Activated CD8-positive, alpha-beta T cell treated with anti-CD3 and anti-CD28 coated beads, Interleukin-2, amount 10 ng/mL, durations not matched to agents 7 days and 5 days (primary cell): Measurements from ENCODE around the gene ASCL2. TPM values are rescaled to one million over a fixed set of nuclear protein-coding genes. Genes with fewer than 3 reads are reported as not detected.

Experiments used
- ATAC-seq: fragments of 150-1000 bp; cut with Tn5 transposase; one replicate; pipeline ENCODE4 v1.10.0; 2021; ENCODE audit warnings: moderate library complexity
- CTCF ChIA-PET: fragments of 350-600 bp; sonication (Branson Sonifier 250); formaldehyde crosslinking; loops from one replicate; lab custom pipeline; 2021; ENCODE audit warnings: antibody characterized with exemption; lab: Charles Lee
- POLR2A ChIA-PET: fragments of 350-600 bp; sonication (Branson Sonifier 250); formaldehyde crosslinking; loops from one replicate; lab custom pipeline; 2021; ENCODE audit warnings: antibody characterized with exemption; lab: Charles Lee
- DNase-seq: peaks from one replicate; pipeline ENCODE4 v3.0.0-alpha.2; 2020
- H3K27ac Mint-ChIP-seq: one replicate; pipeline ENCODE4 v1.8.0; 2021; ENCODE audit warnings: mild to moderate bottlenecking, mixed read lengths
- H3K27me3 Mint-ChIP-seq: one replicate; pipeline ENCODE4 v1.8.0; 2021; ENCODE audit warnings: low read depth, mixed read lengths
- H3K36me3 Mint-ChIP-seq: one replicate; pipeline ENCODE4 v1.8.0; 2021; ENCODE audit warnings: low read depth, mixed read lengths
- H3K4me1 Mint-ChIP-seq: one replicate; pipeline ENCODE4 v1.8.0; 2021; ENCODE audit warnings: low read depth, mixed read lengths
- H3K4me3 Mint-ChIP-seq: one replicate; pipeline ENCODE4 v1.8.0; 2021; ENCODE audit warnings: mild to moderate bottlenecking, mixed read lengths
- H3K9me3 Mint-ChIP-seq: one replicate; pipeline ENCODE4 v1.8.0; 2022; ENCODE audit warnings: mixed read lengths; ENCODE audit not compliant: insufficient read depth
- total RNA-seq, 2 experiments: library from RNA; stranded (reverse); gene quantifications; one replicate each; pipeline ENCODE4 v1.2.3, GENCODE V29; 2021

The ASCL2 gene
- under 1 TPM; 0.13 to 0.53 TPM for total RNA-seq

- no peaks in the 10 kb centered on the region for H3K9me3 Mint-ChIP-seq
- ChIA-PET POLR2A (no interaction called here), CTCF (interaction anchor here (1.0 kb wide), 1 partner anchor 34 kb away, joined by 6 read pairs; no protein-coding TSS in a partner anchor)
- no peak within 1 kb of the TSS for H3K27ac Mint-ChIP-seq
- peaks cover 33% of the 10 kb centered on the region for H3K4me1 Mint-ChIP-seq
- no peak for DNase-seq
- ATAC-seq = no peak
- H3K27me3 Mint-ChIP-seq = peaks cover 32% of the 10 kb centered on the region
- no peaks in the 10 kb centered on the region for H3K36me3 Mint-ChIP-seq
- peak within 1 kb of the TSS; percentile 49 for H3K4me3 Mint-ChIP-seq
Measured at GRCh38 chr11:2270322-2271076, at the start of gene ASCL2. ASCL2 (minus strand) TSS chr11:2270588; CDS start chr11:2270332, 256 bp downstream.

DNA sequence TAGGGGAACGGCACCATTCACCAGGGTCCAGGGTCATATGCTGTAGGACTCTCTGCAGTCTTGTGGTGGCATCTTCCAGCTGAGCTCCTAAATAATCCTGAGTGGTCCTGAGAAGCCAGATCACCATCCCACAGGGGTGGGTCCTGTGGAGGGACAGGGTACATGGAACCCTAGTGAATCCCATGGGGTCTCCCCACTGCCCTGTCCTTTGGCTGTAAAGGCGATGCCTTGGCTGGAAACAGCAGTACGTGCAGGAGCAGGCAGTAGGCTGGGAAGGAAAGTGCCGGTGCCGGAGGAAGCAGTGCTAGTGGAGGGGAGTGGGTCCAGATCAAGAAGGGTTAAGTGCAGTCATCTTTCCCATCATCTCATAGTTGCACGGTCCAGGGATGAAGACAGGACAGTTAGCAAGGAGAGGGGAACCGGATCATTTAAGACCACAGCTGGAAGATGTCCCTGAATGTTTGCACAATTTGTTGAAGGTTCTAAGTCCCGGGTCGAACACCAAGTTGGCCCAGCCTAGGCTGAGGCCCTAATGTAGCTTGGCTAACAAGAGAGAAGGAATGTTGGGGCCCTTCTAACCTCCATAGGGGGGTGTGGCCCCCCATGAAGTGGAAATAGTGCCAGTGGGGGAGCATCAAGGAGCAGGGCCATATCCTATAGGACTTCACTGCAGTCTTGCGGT is 49.5 kb upstream of the ASCL2 start:
- H3K27ac Mint-ChIP-seq = no peak overlapping the region
- H3K36me3 Mint-ChIP-seq = no peaks in the 10 kb centered on the region
- H3K27me3 Mint-ChIP-seq = peaks cover 29% of the 10 kb centered on the region
- no peaks in the 10 kb centered on the region for H3K4me1 Mint-ChIP-seq
- ChIA-PET CTCF (interaction anchor here (0.9 kb wide), 1 partner anchor 15 kb away, joined by 3 read pairs; no protein-coding TSS in a partner anchor), POLR2A (no interaction called here)
- no peak overlapping the region for H3K4me3 Mint-ChIP-seq
- no peak for ATAC-seq
- no peaks in the 10 kb centered on the region for H3K9me3 Mint-ChIP-seq
- no peak for DNase-seq

GRCh38 chr11:2318707-2319106 is 48.3 kb upstream of the ASCL2 start:
- no peak overlapping the region for H3K4me3 Mint-ChIP-seq
- ChIA-PET CTCF (interaction anchor here (2.5 kb wide), 1 partner anchor 13 kb away, joined by 14 read pairs; no protein-coding TSS in a partner anchor), POLR2A (interaction anchor here (0.9 kb wide), 1 partner anchor 9 kb away, joined by 4 read pairs; no protein-coding TSS in a partner anchor)
- H3K36me3 Mint-ChIP-seq = no peaks in the 10 kb centered on the region
- no peaks in the 10 kb centered on the region for H3K4me1 Mint-ChIP-seq
- ATAC-seq = no peak
- DNase-seq = no peak
- H3K9me3 Mint-ChIP-seq = no peaks in the 10 kb centered on the region
- no peak overlapping the region for H3K27ac Mint-ChIP-seq
- peaks cover 25% of the 10 kb centered on the region for H3K27me3 Mint-ChIP-seq

DNA sequence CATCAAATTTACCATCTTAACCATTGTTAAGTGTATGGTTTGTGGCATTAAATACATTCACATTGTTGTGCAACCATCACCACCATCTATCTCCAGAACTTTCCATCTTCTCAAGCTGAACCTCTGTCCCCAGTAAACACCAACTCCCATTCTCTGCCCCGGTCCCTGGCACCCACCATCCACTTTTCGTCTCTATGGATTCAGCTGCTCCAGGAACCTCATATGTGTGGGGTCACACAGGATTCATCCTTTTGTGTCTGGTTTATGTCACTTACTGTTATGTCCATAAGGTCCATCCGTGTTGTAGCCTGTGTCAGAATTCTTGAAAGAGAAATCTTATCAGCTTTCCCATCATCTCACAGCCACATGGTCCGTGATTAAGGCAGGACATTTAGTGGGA is 47.7 kb upstream of the ASCL2 start:
- CTCF ChIA-PET = interaction anchor here (2.5 kb wide), 1 partner anchor 12 kb away, joined by 14 read pairs; no protein-coding TSS in a partner anchor
- DNase-seq (no peak), ATAC-seq (no peak)

DNA sequence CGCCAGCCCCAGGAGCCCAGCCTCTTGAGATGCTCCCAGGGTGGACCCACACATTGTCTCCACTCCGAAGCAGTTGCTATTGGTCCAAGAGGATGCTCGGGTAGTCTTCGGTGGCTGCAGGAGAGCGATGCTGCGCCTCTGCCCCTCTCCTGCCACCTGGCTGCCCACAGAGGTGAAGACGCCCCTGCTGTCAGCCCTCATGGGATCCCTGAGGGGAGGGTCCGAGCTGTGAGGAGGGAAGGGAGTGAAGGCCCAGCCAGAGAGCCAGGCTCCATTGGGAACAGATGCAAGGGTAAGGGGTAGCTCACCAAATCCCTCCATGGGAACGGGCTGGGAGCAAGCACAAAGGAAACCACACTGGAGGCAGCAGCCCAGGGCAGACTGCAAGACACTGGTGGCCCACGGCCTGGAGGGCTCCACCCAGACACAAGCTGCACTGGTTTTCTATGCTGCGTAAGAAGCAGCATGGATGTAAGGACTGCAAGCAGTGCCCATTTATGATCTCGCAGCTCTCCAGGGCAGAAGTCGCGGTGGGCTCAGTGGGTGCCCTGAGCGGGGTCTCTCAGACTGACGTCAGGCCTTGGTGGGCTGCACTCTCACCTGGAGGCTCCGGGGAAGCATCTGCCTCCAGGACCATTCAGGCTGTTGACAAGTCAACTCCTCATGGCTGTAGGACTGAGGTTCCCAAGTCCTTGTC is 47.1 kb upstream of the ASCL2 start:
- Mint-ChIP-seq H3K9me3 (no peaks in the 10 kb centered on the region), H3K4me3 (no peak overlapping the region), H3K36me3 (no peaks in the 10 kb centered on the region), H3K4me1 (no peaks in the 10 kb centered on the region), H3K27ac (no peak overlapping the region), H3K27me3 (peaks cover 13% of the 10 kb centered on the region)
- no peak for DNase-seq
- ChIA-PET POLR2A (interaction anchor here (0.9 to 1.5 kb wide), 2 partner anchors 8 to 9 kb away, joined by 4 read pairs; no protein-coding TSS in a partner anchor), CTCF (interaction anchor here (1.7 to 2.5 kb wide), 2 partner anchors 12 to 103 kb away, joined by 4 to 14 read pairs; no protein-coding TSS in a partner anchor)
- ATAC-seq = peak; percentile 25

More for the DNA sequence above, 47.7 kb upstream of the ASCL2 start:
- Mint-ChIP-seq H3K36me3 (no peaks in the 10 kb centered on the region), H3K4me1 (no peaks in the 10 kb centered on the region), H3K27me3 (peaks cover 19% of the 10 kb centered on the region), H3K9me3 (no peaks in the 10 kb centered on the region), H3K27ac (no peak overlapping the region), H3K4me3 (no peak overlapping the region)
- POLR2A ChIA-PET = interaction anchor here (0.9 kb wide), 1 partner anchor 9 kb away, joined by 4 read pairs; no protein-coding TSS in a partner anchor

DNA sequence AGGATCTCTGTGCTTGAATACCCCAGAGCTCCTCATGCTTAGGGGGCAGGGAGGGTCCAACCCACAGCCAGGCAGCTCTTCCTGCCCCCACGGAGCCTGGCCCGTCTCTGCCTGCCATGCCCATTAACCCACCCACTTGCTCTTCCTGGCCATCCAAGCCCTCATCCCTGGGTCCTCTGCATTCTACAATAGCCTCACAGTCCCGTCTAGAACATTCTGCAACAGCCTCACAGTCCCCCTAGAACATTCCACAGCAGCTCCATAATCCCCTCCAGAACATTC is 46.5 kb upstream of the ASCL2 start:
- no peaks in the 10 kb centered on the region for H3K36me3 Mint-ChIP-seq
- H3K27ac Mint-ChIP-seq = no peak overlapping the region
- H3K27me3 Mint-ChIP-seq = peaks cover 8% of the 10 kb centered on the region
- ChIA-PET CTCF (interaction anchor here (1.7 to 2.5 kb wide), 2 partner anchors 11 to 104 kb away, joined by 4 to 14 read pairs; no protein-coding TSS in a partner anchor), POLR2A (interaction anchor here (0.7 to 1.5 kb wide), 2 partner anchors 9 to 50 kb away, joined by 3 to 4 read pairs; no protein-coding TSS in a partner anchor)
- no peaks in the 10 kb centered on the region for H3K9me3 Mint-ChIP-seq
- H3K4me1 Mint-ChIP-seq = no peaks in the 10 kb centered on the region
- H3K4me3 Mint-ChIP-seq = no peak overlapping the region
- no peak for ATAC-seq
- no peak for DNase-seq

- no peaks in the 10 kb centered on the region for H3K9me3 Mint-ChIP-seq
- peaks cover 4% of the 10 kb centered on the region for H3K27me3 Mint-ChIP-seq
- H3K27ac Mint-ChIP-seq = no peak overlapping the region
- ATAC-seq = no peak
- no peak overlapping the region for H3K4me3 Mint-ChIP-seq
- H3K36me3 Mint-ChIP-seq = no peaks in the 10 kb centered on the region
- DNase-seq = no peak
- no peaks in the 10 kb centered on the region for H3K4me1 Mint-ChIP-seq
- CTCF ChIA-PET = interaction anchor here (1.7 to 2.5 kb wide), 2 partner anchors 11 to 105 kb away, joined by 4 to 14 read pairs; no protein-coding TSS in a partner anchor
- POLR2A ChIA-PET = interaction anchor here (0.7 to 1.5 kb wide), 3 partner anchors 10 to 51 kb away, joined by 3 to 4 read pairs (median 4); no protein-coding TSS in a partner anchor
Measured at GRCh38 chr11:2316169-2316962, 46.0 kb upstream of the ASCL2 start.

DNA sequence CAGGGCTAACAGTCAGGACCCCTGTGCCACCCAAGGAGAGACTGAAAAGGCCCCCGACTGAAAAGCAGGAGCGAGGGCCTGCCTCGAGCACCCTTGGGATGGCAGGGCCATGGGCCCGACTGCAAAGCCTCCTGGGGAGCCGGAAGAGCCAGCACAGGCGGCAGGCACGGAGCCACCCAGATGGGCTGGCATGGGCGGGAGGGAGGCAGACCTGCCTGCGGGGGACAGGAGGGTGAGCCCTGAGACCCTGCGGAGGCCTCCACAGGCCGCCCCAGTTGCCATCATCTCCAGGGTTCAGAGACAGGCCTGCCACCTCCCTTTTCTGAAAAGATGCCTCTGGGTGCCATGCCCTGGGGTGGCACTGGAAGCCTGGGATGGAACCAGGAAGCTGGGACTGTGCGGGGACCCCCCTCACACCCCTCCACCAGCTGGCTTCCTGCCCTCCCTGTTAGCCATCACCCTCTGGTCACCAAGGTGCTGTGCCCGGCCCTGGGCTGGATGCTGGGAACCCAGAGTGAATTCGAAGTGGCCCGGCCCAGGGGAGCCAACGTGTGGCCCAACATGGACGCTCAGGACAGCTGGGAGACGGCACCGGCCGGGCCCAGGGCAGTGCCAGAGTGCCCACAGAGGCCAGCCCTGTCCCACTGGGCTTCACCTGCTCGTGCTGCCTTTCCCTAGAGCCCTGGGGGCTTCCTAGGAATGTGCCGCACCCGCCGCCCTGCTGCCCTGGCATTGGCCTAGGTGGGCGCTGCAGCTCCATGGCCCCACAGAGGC is 45.2 kb upstream of the ASCL2 start:
- Mint-ChIP-seq H3K36me3 (no peaks in the 10 kb centered on the region), H3K27me3 (no peaks in the 10 kb centered on the region), H3K4me3 (no peak overlapping the region), H3K27ac (no peak overlapping the region), H3K4me1 (no peaks in the 10 kb centered on the region), H3K9me3 (no peaks in the 10 kb centered on the region)
- no peak for DNase-seq
- ChIA-PET CTCF (interaction anchor here (1.7 kb wide), 1 partner anchor 105 kb away, joined by 4 read pairs; no protein-coding TSS in a partner anchor), POLR2A (interaction anchor here (1.3 kb wide), 1 partner anchor 10 kb away, joined by 4 read pairs; no protein-coding TSS in a partner anchor)
- no peak for ATAC-seq

- ChIA-PET CTCF (interaction anchor here (1.7 kb wide), 1 partner anchor 9 kb away, joined by 5 read pairs; no protein-coding TSS in a partner anchor), POLR2A (no interaction called here)
- no peak overlapping the region for H3K4me3 Mint-ChIP-seq
Measured at GRCh38 chr11:2314525-2315394, 44.4 kb upstream of the ASCL2 start.

More at GRCh38 chr11:2314525-2315394, 44.4 kb upstream of the ASCL2 start:
- ATAC-seq (no peak), DNase-seq (no peak)
- H3K36me3 Mint-ChIP-seq = no peaks in the 10 kb centered on the region
- H3K4me1 Mint-ChIP-seq = no peaks in the 10 kb centered on the region
- no peaks in the 10 kb centered on the region for H3K27me3 Mint-ChIP-seq
- no peak overlapping the region for H3K27ac Mint-ChIP-seq
- no peaks in the 10 kb centered on the region for H3K9me3 Mint-ChIP-seq
